Activated CD8-positive, alpha-beta memory T cell treated with anti-CD3 and anti-CD28 coated beads, Interleukin-2, amount 10 ng/mL, durations not matched to agents 7 days and 5 days (primary cell): ENCODE results near the gene C22orf23. TPM values are rescaled to one million over a fixed set of nuclear protein-coding genes. Genes with fewer than 3 reads are reported as not detected.

ENCODE experiments used
- ATAC-seq: fragments of 150-1000 bp; cut with Tn5 transposase; one replicate; pipeline ENCODE4 v1.10.0; 2021; ENCODE audit warnings: moderate library complexity
- CTCF ChIA-PET: fragments of 350-600 bp; sonication (Branson Sonifier 250); formaldehyde crosslinking; loops from one replicate; lab custom pipeline; 2021; ENCODE audit warnings: antibody characterized with exemption; lab: Charles Lee
- DNase-seq: peaks from one replicate; pipeline ENCODE4 v3.0.0-alpha.2; 2020
- H3K27ac Mint-ChIP-seq: one replicate; pipeline ENCODE4 v1.8.0; 2021; ENCODE audit warnings: mild to moderate bottlenecking, mixed read lengths
- H3K27me3 Mint-ChIP-seq: one replicate; pipeline ENCODE4 v1.8.0; 2021; ENCODE audit warnings: mixed read lengths
- H3K36me3 Mint-ChIP-seq: one replicate; pipeline ENCODE4 v1.8.0; 2021; ENCODE audit warnings: mild to moderate bottlenecking, mixed read lengths
- H3K4me1 Mint-ChIP-seq: one replicate; pipeline ENCODE4 v1.8.0; 2021; ENCODE audit warnings: mixed read lengths
- H3K4me3 Mint-ChIP-seq: one replicate; pipeline ENCODE4 v1.8.0; 2021; ENCODE audit warnings: mild to moderate bottlenecking, moderate library complexity, mixed read lengths
- H3K9me3 Mint-ChIP-seq: one replicate; pipeline ENCODE4 v1.8.0; 2022; ENCODE audit warnings: low read depth, mixed read lengths
- total RNA-seq, 2 experiments: library from RNA; stranded (reverse); gene quantifications; one replicate each; pipeline ENCODE4 v1.2.3, GENCODE V29; 2021

The C22orf23 gene
- total RNA-seq, 2 experiments from 2014 or later, result 0.21 TPM; not detected in 1

DNA sequence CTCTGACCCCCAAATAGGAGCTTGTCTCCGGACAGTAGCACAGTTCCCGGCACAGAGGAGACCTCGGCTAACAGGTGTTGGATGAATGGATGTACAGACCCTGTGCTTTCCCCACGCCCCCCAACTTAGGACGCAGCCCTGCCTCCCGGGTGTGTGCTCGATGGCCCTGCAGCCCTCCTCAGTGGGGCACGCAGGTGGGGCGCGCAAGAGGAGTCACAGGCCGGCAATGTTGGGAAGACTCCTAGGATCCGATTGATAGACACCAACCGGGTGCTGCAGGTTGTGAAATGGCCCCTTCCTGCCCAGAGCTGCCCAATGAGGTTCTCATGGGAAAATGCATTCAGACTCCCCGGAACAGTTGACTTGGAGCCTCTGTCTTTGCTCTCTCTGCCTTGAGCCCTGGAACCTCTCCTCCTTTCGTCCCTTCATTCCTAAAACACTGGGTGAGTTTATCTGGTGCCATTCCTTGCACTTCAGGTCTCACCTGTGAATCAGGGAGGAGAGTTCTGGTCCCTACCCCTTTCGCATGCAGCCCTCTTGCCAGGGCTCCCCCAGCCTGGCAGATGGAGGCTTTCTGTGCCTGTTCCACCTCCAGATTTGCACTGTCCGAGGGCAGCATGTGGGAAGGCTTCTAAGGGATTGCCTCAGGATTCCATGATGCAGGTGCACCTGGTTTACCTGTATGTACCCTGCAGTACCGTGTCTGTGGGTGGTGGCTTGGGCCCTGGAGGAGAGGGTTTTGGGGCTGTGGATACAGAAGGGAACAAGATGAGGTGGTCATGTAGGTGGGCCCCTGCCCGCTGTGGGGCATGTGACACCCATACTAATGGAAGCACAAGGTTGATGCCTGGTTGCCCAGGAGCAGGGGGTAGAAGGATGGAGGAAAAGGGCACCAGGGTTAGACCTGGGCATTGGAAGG is 46.1 kb downstream of the C22orf23 start:
- no peaks in the 10 kb centered on the region for H3K36me3 Mint-ChIP-seq
- peak overlapping the region; percentile 49 for H3K4me3 Mint-ChIP-seq
- no peaks in the 10 kb centered on the region for H3K9me3 Mint-ChIP-seq
- H3K27ac Mint-ChIP-seq, result peak overlapping the region; percentile 14
- peaks cover 20% of the 10 kb centered on the region for H3K4me1 Mint-ChIP-seq
- DNase-seq (no peak), ATAC-seq (no peak)
- no peaks in the 10 kb centered on the region for H3K27me3 Mint-ChIP-seq
- CTCF ChIA-PET, result interaction anchor here (1.1 to 2.4 kb wide), 2 partner anchors 21 to 27 kb away, joined by 3 to 16 read pairs; no protein-coding TSS in a partner anchor

- peak overlapping the region; percentile 49 for H3K4me3 Mint-ChIP-seq
Observed at GRCh38 chr22:37906364-37907008, 46.9 kb downstream of the C22orf23 start.

GRCh38 chr22:37905534-37906363 is 47.7 kb downstream of the C22orf23 start, which contains the start of gene MICALL1:
MICALL1 (plus strand) TSS chr22:37906297; CDS start chr22:37906423, 126 bp downstream.
- ATAC-seq (peak; percentile 89), DNase-seq (peak; percentile 69)
- no peaks in the 10 kb centered on the region for H3K27me3 Mint-ChIP-seq
- peak within 1 kb of the TSS; percentile 66 for H3K4me3 Mint-ChIP-seq
- H3K4me1 Mint-ChIP-seq, result peaks cover 30% of the 10 kb centered on the region
- H3K36me3 Mint-ChIP-seq, result no peaks in the 10 kb centered on the region
- H3K27ac Mint-ChIP-seq, result peak within 1 kb of the TSS; percentile 76
- no peaks in the 10 kb centered on the region for H3K9me3 Mint-ChIP-seq
- CTCF ChIA-PET, result interaction anchor here (0.6 to 2.5 kb wide), 13 partner anchors 8 to 648 kb away, joined by 3 to 16 read pairs (median 6); partner anchors contain the start of genes C22orf23 and POLR2F

More at GRCh38 chr22:37906364-37907008, 46.9 kb downstream of the C22orf23 start:
- ATAC-seq, result peak; percentile 47
- Mint-ChIP-seq H3K27me3 (no peaks in the 10 kb centered on the region), H3K9me3 (no peaks in the 10 kb centered on the region), H3K27ac (peak overlapping the region; percentile 29), H3K36me3 (no peaks in the 10 kb centered on the region), H3K4me1 (peaks cover 24% of the 10 kb centered on the region)
- peak; percentile 61 for DNase-seq
- CTCF ChIA-PET, result interaction anchor here (0.6 to 2.5 kb wide), 9 partner anchors 9 to 89 kb away, joined by 3 to 16 read pairs (median 7); partner anchors contain the start of genes C22orf23 and POLR2F

DNA sequence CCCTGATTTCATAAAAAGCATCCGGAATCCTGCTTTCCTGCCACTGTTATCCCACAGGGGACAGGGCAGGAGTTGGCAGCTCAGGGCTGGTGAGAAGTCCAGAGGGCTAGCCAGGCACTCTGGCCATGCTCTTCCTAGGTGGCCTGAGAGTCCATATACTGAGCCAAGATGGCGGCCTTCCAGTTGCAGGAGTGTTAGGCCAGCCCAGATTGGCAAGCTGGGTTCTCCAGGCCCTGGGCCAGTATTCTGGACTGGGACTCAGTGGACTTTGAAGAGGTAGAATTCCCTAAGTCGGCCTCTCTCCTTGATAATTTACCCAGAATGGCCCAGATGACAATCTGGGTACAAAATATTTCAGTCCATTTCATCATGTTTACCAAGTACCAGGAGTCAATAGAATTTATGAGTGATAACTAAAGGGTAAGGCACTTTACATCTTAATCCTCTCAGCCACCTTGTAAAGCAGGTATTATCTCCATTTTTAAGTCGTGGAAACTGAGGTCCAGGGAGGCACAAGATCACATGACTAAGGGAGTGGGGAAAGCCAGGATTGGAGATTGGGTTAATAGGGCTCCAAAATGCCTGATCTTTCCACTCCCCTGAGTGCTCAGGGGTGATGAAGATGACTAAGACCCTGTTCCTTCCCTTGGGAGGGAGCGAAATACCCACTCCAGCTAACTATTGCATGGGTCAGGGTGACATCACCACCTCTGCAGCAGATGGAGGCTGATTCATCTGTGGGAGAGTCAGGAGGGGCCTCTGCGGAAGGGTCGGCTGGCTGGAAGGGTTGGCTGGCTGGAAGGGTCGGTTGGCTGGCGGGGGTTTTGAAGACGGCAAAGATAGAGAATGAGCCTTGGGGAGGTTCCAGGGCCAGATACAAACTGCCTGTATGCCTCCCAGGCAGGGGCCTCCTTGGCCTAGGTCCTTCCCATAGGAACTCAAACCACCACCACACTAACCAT is 48.5 kb downstream of the C22orf23 start:
- CTCF ChIA-PET, result interaction anchor here (0.7 to 2.5 kb wide), 11 partner anchors 7 to 649 kb away, joined by 3 to 16 read pairs (median 6); partner anchors contain the start of genes C22orf23 and POLR2F
- no peak for ATAC-seq
- H3K27me3 Mint-ChIP-seq, result no peaks in the 10 kb centered on the region

GRCh38 chr22:37898441-37899181 is 54.8 kb downstream of the C22orf23 start:
- H3K27ac Mint-ChIP-seq, result no peak overlapping the region
- no peak overlapping the region for H3K4me3 Mint-ChIP-seq
- H3K9me3 Mint-ChIP-seq, result no peaks in the 10 kb centered on the region
- DNase-seq, result no peak
- no peaks in the 10 kb centered on the region for H3K27me3 Mint-ChIP-seq
- ATAC-seq, result no peak
- no peaks in the 10 kb centered on the region for H3K36me3 Mint-ChIP-seq
- CTCF ChIA-PET, result interaction anchor here (1.3 to 3.1 kb wide), 3 partner anchors 7 to 81 kb away, joined by 3 to 18 read pairs (median 8); partner anchors contain the start of gene MICALL1
- peaks cover 35% of the 10 kb centered on the region for H3K4me1 Mint-ChIP-seq

More for the DNA sequence above, 48.5 kb downstream of the C22orf23 start:
- H3K4me1 Mint-ChIP-seq, result peaks cover 30% of the 10 kb centered on the region
- peak overlapping the region; percentile 66 for H3K4me3 Mint-ChIP-seq
- H3K9me3 Mint-ChIP-seq, result no peaks in the 10 kb centered on the region
- H3K36me3 Mint-ChIP-seq, result no peaks in the 10 kb centered on the region
- no peak for DNase-seq
- H3K27ac Mint-ChIP-seq, result peak overlapping the region; percentile 76

DNA sequence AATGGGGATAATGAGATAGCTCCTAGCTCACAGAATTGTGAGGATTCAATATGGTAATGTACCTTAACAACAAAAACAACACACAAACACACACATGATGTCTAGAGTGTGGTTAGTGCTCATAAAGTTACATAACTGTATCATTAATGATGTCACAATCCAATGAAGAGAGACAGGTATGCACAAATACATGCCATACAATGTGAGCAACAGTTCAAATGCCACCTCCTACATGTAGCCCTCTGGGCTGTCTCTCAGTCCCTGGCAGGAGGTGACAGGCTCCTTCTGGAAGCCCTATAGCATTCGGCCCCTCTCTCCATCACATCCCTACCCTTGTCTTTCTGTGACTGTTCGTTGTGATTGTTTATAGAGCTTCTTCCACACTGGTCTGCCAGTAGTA is 55.6 kb downstream of the C22orf23 start:
- CTCF ChIA-PET, result interaction anchor here (0.7 to 3.1 kb wide), 4 partner anchors 8 to 80 kb away, joined by 3 to 20 read pairs (median 13); partner anchors contain the start of gene MICALL1
- Mint-ChIP-seq H3K27me3 (no peaks in the 10 kb centered on the region), H3K4me3 (no peak overlapping the region), H3K36me3 (no peaks in the 10 kb centered on the region), H3K9me3 (no peaks in the 10 kb centered on the region), H3K4me1 (peaks cover 35% of the 10 kb centered on the region), H3K27ac (peak overlapping the region; percentile 2)
- no peak for DNase-seq
- no peak for ATAC-seq

DNA sequence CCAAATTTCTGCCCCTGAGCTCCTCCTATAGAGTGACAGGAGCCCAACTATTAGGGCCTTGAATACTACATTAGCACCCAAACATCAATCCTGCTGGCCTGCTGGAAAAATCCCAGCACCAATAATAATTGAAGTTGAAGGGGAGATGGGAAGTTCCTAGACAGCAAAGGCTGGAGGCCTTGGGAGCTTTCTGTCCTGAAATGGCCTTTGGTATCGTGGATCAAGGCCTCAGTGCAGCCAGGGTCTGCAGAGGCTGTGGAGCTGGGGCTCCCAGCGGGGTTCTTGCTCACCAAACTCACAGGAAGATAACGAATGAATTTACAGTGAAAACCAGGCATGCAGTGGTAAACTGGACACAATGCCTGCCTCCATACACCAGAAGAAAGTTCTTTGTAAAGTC is 56.5 kb downstream of the C22orf23 start:
- no peaks in the 10 kb centered on the region for H3K27me3 Mint-ChIP-seq

DNA sequence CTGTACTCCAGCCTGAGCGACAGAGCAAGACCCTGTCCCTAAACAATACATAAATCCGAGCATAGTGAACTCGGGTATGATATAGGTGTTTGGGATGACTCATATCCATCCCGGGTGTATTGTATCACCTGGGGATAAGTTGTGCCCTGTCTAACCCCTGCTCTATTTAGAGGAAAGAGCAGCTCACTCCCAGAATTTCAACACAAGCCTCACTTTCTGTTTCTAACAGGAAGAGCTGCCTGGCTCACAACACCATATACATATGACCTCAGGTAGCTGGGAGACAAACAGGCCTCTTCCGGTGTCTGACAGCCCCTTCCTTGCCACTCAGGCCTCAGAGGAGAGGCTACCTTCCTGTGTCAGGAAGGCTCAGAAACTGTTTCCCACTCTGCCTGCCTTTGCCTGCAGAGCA is 57.2 kb downstream of the C22orf23 start:
- H3K27ac Mint-ChIP-seq, result peak overlapping the region; percentile 95
- H3K27me3 Mint-ChIP-seq, result no peaks in the 10 kb centered on the region
- peak overlapping the region; percentile 43 for H3K4me3 Mint-ChIP-seq
- peaks cover 28% of the 10 kb centered on the region for H3K4me1 Mint-ChIP-seq
- ATAC-seq, result peak; percentile 99
- CTCF ChIA-PET, result interaction anchor here (0.6 to 3.1 kb wide), 10 partner anchors 9 to 329 kb away, joined by 3 to 20 read pairs (median 6); partner anchors contain the start of genes ANKRD54 and MICALL1
- H3K36me3 Mint-ChIP-seq, result peaks cover 2% of the 10 kb centered on the region
- H3K9me3 Mint-ChIP-seq, result no peaks in the 10 kb centered on the region
- peak; percentile 80 for DNase-seq

More for the DNA sequence above, 56.5 kb downstream of the C22orf23 start:
- no peaks in the 10 kb centered on the region for H3K9me3 Mint-ChIP-seq
- CTCF ChIA-PET, result interaction anchor here (0.7 to 3.1 kb wide), 7 partner anchors 9 to 79 kb away, joined by 3 to 20 read pairs (median 6); partner anchors contain the start of genes ANKRD54 and MICALL1
- DNase-seq (no peak), ATAC-seq (no peak)
- H3K27ac Mint-ChIP-seq, result peak overlapping the region; percentile 95
- H3K4me3 Mint-ChIP-seq, result no peak overlapping the region
- H3K4me1 Mint-ChIP-seq, result peaks cover 35% of the 10 kb centered on the region
- H3K36me3 Mint-ChIP-seq, result no peaks in the 10 kb centered on the region

DNA sequence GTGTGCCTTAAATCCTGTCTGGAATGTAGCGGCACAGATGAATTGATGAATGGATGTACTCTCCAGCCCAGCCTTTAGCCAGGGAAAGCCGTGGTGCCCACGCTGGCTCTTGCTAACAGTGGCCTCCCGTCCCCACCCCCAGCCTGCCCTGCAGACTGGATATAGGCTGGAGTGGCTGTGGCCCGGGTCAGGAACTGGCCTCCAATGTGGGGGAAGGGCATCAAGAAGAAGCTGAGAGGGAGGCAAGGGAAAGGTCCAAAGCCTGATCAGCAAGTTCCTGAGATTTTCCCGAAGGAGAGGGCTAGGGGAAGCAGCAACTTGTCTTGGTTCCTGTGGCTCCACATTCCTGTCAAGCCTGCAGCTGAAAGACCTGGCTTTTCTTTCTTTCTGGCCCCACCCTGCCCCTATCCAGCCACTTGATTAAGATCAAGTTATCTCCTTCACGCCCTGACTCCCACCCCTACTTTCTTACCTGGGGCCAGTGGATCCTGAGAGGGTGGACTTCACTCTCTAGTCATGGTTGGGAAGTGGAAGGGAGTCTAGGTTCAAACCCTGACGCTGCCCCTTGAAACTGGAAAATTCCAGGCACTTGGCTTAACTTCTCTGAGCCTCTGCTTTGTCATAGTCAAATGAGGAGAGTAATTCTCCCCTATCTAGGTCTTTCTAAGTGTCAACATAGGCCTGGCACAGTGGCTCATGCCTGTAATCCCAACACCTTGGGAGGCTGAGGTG is 58.3 kb downstream of the C22orf23 start:
- CTCF ChIA-PET, result interaction anchor here (1.8 to 3.1 kb wide), 2 partner anchors 32 to 39 kb away, joined by 6 to 20 read pairs; no protein-coding TSS in a partner anchor
- DNase-seq, result no peak
- no peaks in the 10 kb centered on the region for H3K27me3 Mint-ChIP-seq
- peaks cover 25% of the 10 kb centered on the region for H3K4me1 Mint-ChIP-seq
- peak overlapping the region; percentile 68 for H3K27ac Mint-ChIP-seq
- ATAC-seq, result no peak
- peaks cover 3% of the 10 kb centered on the region for H3K36me3 Mint-ChIP-seq
- H3K4me3 Mint-ChIP-seq, result no peak overlapping the region
- H3K9me3 Mint-ChIP-seq, result no peaks in the 10 kb centered on the region

GRCh38 chr22:37893583-37893983 is 59.8 kb downstream of the C22orf23 start:
- peaks cover 24% of the 10 kb centered on the region for H3K4me1 Mint-ChIP-seq
- peak overlapping the region; percentile 61 for H3K27ac Mint-ChIP-seq

More at GRCh38 chr22:37893583-37893983, 59.8 kb downstream of the C22orf23 start:
- ATAC-seq (no peak), DNase-seq (no peak)
- Mint-ChIP-seq H3K9me3 (no peaks in the 10 kb centered on the region), H3K27me3 (no peaks in the 10 kb centered on the region), H3K4me3 (no peak overlapping the region), H3K36me3 (peaks cover 9% of the 10 kb centered on the region)
- CTCF ChIA-PET, result interaction anchor here (1.3 kb wide), 1 partner anchor 30 kb away, joined by 3 read pairs; no protein-coding TSS in a partner anchor
